ENCODE data around the gene MLYCD. TPM values are rescaled to one million over a fixed set of nuclear protein-coding genes. Genes with fewer than 3 reads are reported as not detected.

MLYCD gene
- total and polyA plus RNA-seq, 2 donors (not counting 1 experiment from before 2014, with no cell fraction given): 2.3 to 17.1 TPM

DNA sequence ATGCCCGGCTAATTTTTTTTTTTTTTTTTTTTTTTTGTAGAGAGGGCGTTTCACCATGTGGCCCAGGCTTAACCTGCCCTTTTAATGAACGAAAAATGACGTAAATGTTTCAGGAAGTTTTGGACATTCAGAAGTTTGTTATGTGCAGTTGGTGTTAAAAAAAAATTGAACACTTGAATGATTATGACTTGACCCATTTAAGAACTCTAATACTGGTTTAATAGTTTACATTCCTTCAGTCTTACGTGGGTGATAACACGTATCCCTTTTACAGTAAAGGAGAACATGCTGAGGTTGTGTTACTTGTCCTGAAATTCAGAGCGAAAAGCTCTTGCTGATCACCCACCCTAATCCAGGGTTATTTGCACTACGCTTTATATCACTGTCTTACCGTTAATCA is 1.7 kb downstream of the MLYCD start:
- H3K27ac Mint-ChIP-seq: no peak overlapping the region
- peak overlapping the region; percentile 36 for H3K4me3 Mint-ChIP-seq
- intact Hi-C loops (cut with micrococcal nuclease): no loop called here
- no peak overlapping the region for H3K4me2 ChIP-seq (replicated peaks; ENCODE audit: low read depth, low read length, poor library complexity, severe bottlenecking)
- H3K27ac ChIP-seq (ENCODE audit: low read length in 2 of 2): no peak overlapping the region
- H3K4me3 ChIP-seq (ENCODE audit: control extremely low read depth in 1 of 5, extremely low read depth in 1 of 5, insufficient read depth in 1 of 5, low read depth in 2 of 5, low read length in 4 of 5): no peak overlapping the region
- no CpG with 5 or more reads among the region's 9 CpGs for WGBS (ENCODE audit: insufficient coverage)
- peaks cover 55% of the 10 kb centered on the region for H4K20me1 ChIP-seq (ENCODE audit: control insufficient read depth, insufficient read depth, low read length, poor library complexity, severe bottlenecking)
- H3K9ac ChIP-seq (ENCODE audit: low read length): no peak overlapping the region
- no peak for DNase-seq
- peaks cover 19 to 20% of the 10 kb centered on the region in 2 donors for H3K4me1 ChIP-seq (ENCODE audit: control insufficient read depth in 2 of 2, insufficient read depth in 2 of 2, low read length in 2 of 2)
- ChIA-PET CTCF (interaction anchor here (0.9 to 1.0 kb wide), 3 partner anchors 10 to 74 kb away, joined by 3 to 4 read pairs (median 3); no protein-coding TSS in a partner anchor), POLR2A (interaction anchor here (0.7 kb wide), 1 partner anchor 91 kb away, joined by 3 read pairs; no protein-coding TSS in a partner anchor)
- TF ChIP-seq CTCF (IDR thresholded peaks at IDR 0.05): no peak
- peaks cover 0 to 3% (median 0%) of the 10 kb centered on the region in 3 donors for H3K9me3 ChIP-seq (ENCODE audit: control extremely low read depth in 1 of 3, control insufficient read depth in 2 of 3, insufficient read depth in 1 of 3, low read length in 2 of 3)
- H3K9me3 Mint-ChIP-seq (ENCODE audit: insufficient read depth): no peaks in the 10 kb centered on the region
- ATAC-seq (ENCODE audit: low read depth): no peak
- H3K4me1 Mint-ChIP-seq: peaks cover 30% of the 10 kb centered on the region
- peaks cover 3% of the 10 kb centered on the region for H3K27me3 Mint-ChIP-seq
- no peak overlapping the region for H2AFZ ChIP-seq (ENCODE audit: insufficient read depth, low read depth, low read length, poor library complexity, severe bottlenecking)
- peaks cover 58% of the 10 kb centered on the region for H3K79me2 ChIP-seq (ENCODE audit: control insufficient read depth, insufficient read depth, low read length)
- no peaks in the 10 kb centered on the region for H3K27me3 ChIP-seq (replicated peaks in 1 of 4; ENCODE audit: control extremely low read depth in 1 of 4, control insufficient read depth in 3 of 4, insufficient read depth in 4 of 4, low read length in 3 of 4)
- peaks cover 0 to 9% of the 10 kb centered on the region in 2 experiments for H3K36me3 ChIP-seq (replicated peaks in 1 of 2; ENCODE audit: control extremely low read depth in 1 of 2, control insufficient read depth in 1 of 2, extremely low read depth in 1 of 2, insufficient read depth in 2 of 2, low read length in 1 of 2)

DNA sequence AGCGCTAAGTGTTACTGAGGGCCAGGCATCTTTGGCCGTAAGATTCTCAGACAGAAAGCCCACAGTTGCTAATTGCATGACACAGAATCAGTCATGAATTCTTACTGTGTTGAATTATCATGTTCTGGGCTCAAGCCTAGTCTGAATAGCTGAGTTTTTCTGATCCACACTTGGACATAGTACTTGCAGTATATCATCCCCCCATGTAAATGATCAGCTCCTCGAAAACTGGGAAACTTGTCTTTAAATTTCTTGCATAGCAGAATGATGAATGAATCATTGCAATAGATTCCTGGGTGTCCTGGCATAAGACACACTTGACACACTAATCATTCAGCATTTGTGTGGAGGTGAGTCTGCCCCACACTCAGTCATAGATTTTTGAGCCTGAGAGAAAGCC is 2.2 kb downstream of the MLYCD start:
- H3K9me3 ChIP-seq (ENCODE audit: control extremely low read depth in 1 of 3, control insufficient read depth in 2 of 3, insufficient read depth in 1 of 3, low read length in 2 of 3): peaks cover 0 to 3% (median 0%) of the 10 kb centered on the region in 3 donors
- Mint-ChIP-seq H3K4me3 (peak overlapping the region; percentile 36), H3K27me3 (peaks cover under 1% of the 10 kb centered on the region), H3K9me3 (ENCODE audit: insufficient read depth) (no peaks in the 10 kb centered on the region), H3K27ac (no peak overlapping the region), H3K4me1 (peaks cover 30% of the 10 kb centered on the region)
- peaks cover 61% of the 10 kb centered on the region for H3K79me2 ChIP-seq (ENCODE audit: control insufficient read depth, insufficient read depth, low read length)
- 100% methylated on average over 2 of the region's 3 CpGs for WGBS (ENCODE audit: insufficient coverage)
- TF ChIP-seq EZH2 (IDR thresholded peaks at IDR 0.05; ENCODE audit: borderline replicate concordance, insufficient read depth, low read depth, low read length, poor library complexity, severe bottlenecking) (no peak), CTCF (IDR thresholded peaks at IDR 0.05) (no peak)
- ChIA-PET POLR2A (no interaction called here), CTCF (interaction anchor here (0.8 to 1.0 kb wide), 3 partner anchors 10 to 74 kb away, joined by 3 read pairs; no protein-coding TSS in a partner anchor)
- no peak overlapping the region for H2AFZ ChIP-seq (ENCODE audit: insufficient read depth, low read depth, low read length, poor library complexity, severe bottlenecking)
- no peak overlapping the region for H3K4me3 ChIP-seq (ENCODE audit: control extremely low read depth in 1 of 5, extremely low read depth in 1 of 5, insufficient read depth in 1 of 5, low read depth in 2 of 5, low read length in 4 of 5)
- H3K4me1 ChIP-seq (ENCODE audit: control insufficient read depth in 2 of 2, insufficient read depth in 2 of 2, low read length in 2 of 2): peaks cover 19 to 20% of the 10 kb centered on the region in 2 donors
- peaks cover 0 to 11% of the 10 kb centered on the region in 2 experiments for H3K36me3 ChIP-seq (replicated peaks in 1 of 2; ENCODE audit: control extremely low read depth in 1 of 2, control insufficient read depth in 1 of 2, extremely low read depth in 1 of 2, insufficient read depth in 2 of 2, low read length in 1 of 2)
- H3K27ac ChIP-seq (ENCODE audit: low read length in 2 of 2): no peak overlapping the region
- H4K20me1 ChIP-seq (ENCODE audit: control insufficient read depth, insufficient read depth, low read length, poor library complexity, severe bottlenecking): peaks cover 59% of the 10 kb centered on the region
- no peak overlapping the region for H3K4me2 ChIP-seq (replicated peaks; ENCODE audit: low read depth, low read length, poor library complexity, severe bottlenecking)
- no peak overlapping the region for H3K9ac ChIP-seq (ENCODE audit: low read length)
- ATAC-seq (ENCODE audit: low read depth) (no peak), DNase-seq (no peak)
- intact Hi-C loops (cut with micrococcal nuclease): no loop called here
- H3K27me3 ChIP-seq (replicated peaks in 1 of 4; ENCODE audit: control extremely low read depth in 1 of 4, control insufficient read depth in 3 of 4, insufficient read depth in 4 of 4, low read length in 3 of 4): no peaks in the 10 kb centered on the region

Measured in B cell (primary cell).